Astrocyte (in vitro differentiated cells and primary cell): Measurements from ENCODE around the gene IDS.

ENCODE experiments used
- CTCF ChIP-seq: IDR thresholded peaks from 2 replicates; pipeline ENCODE4 v1.5.1; 2011; ENCODE audit warnings: low read depth, mild to moderate bottlenecking, inconsistent platforms, low read length, moderate library complexity; ENCODE audit not compliant: insufficient read depth
- EZH2 ChIP-seq: IDR thresholded peaks from 2 replicates; pipeline ENCODE4 v1.6.1; 2012; ENCODE audit warnings: mild to moderate bottlenecking, low read length, inconsistent platforms; ENCODE audit not compliant: insufficient read depth

GRCh38 chrX:149433451-149433850, 71.7 kb downstream of the IDS start:
- TF ChIP-seq CTCF (no peak), EZH2 (no peak)
